Astrocyte (in vitro differentiated cells and primary cell): ENCODE measurements around the gene NFKB1.

Experiments
- CTCF ChIP-seq: IDR thresholded peaks from 2 replicates; pipeline ENCODE4 v1.5.1; 2011; ENCODE audit warnings: low read depth, mild to moderate bottlenecking, inconsistent platforms, low read length, moderate library complexity; ENCODE audit not compliant: insufficient read depth
- EZH2 ChIP-seq: IDR thresholded peaks from 2 replicates; pipeline ENCODE4 v1.6.1; 2012; ENCODE audit warnings: mild to moderate bottlenecking, low read length, inconsistent platforms; ENCODE audit not compliant: insufficient read depth

DNA sequence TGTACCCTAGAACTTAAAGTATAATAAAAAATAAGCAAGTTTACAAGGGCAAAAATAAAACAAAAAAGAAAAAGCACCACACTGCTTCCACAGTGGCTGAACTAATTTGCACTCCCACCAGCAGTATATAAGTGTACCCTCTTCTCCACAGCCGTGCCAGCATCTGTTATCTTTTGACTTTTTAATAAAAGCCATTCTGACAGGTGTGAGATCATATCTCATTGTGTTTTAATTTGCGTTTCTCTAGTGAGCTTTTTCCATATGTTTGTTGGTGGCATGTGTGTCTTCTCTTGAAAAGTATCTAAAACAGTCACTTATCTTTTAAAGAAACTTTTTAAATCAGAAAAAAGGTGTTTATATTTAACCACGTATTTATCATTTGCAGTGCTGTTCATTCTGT is 71.3 kb downstream of the NFKB1 start:
- TF ChIP-seq CTCF (no peak), EZH2 (no peak)
